Measurements from ENCODE around the gene WIPF2.
A peak's percentile ranks its signal among the peaks of the same experiment; 100 is the strongest.
"Not testable (repeated sequence)": the region's sequence is repeated elsewhere in the genome, so short reads cannot be mapped to it uniquely, and the experiment has no call there.

The WIPF2 gene

GRCh38 chr17:40209404-40210093 lies 9.6 kb upstream of the WIPF2 start:
- no peaks in the 10 kb centered on the region for H3K27me3 Mint-ChIP-seq
- H3K4me3 Mint-ChIP-seq = no peak overlapping the region
- H3K36me3 Mint-ChIP-seq = no peaks in the 10 kb centered on the region
- H3K9me3 Mint-ChIP-seq = no peaks in the 10 kb centered on the region
- DNase-seq (no peak), ATAC-seq (replicated peaks) (no peak)
- H3K27ac Mint-ChIP-seq = no peak overlapping the region
- H3K4me1 Mint-ChIP-seq = no peaks in the 10 kb centered on the region

- peaks cover 12 to 16% of the 10 kb centered on the region in 2 donors for H3K4me1 Mint-ChIP-seq
- not testable (repeated sequence) for H3K36me3 Mint-ChIP-seq; H3K9me3 Mint-ChIP-seq; DNase-seq; H3K4me3 Mint-ChIP-seq; H3K27ac Mint-ChIP-seq; ATAC-seq (replicated peaks); H3K27me3 Mint-ChIP-seq
Measured at GRCh38 chr17:40213914-40214313, 5.2 kb upstream of the WIPF2 start.

DNA sequence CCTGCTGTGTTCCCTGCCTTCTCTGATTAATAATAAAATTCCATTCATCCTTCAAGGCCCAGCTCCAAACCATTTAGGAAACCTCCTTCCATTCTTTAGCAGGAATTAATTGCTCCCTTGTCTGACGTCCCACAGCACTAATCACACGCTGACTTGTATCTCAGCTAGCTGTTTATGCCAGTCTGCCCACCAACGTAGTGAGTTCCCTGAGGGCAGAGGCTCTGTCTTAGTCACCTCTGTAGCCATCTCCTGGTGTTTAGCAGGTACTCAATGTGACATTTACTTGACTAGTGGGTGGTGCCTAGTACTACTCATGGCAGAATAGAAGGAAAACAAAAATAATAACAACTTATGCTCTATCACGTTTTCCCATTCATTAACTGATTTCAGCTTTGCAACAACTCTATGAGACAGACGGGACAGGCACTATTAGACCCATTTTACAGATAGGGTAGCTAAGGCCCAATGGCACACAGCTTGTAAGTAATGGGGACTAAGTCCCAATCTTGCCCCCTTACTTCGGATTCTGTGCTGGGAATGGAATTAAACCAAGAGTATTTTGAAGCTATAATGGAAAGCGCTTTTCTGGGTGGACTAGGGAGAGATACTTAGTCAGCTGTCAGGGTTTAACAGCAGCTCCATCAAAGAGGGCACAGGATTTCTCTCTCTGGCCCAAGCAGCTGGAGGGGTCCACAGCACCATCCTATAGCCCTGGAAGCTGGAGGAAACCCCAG lies 931 bp upstream of the WIPF2 start:
- ATAC-seq (replicated peaks) = peak in 1 of 2 donors; percentile 42
- Mint-ChIP-seq H3K36me3 (peaks cover 0 to 4% of the 10 kb centered on the region in 2 donors), H3K27ac (peak overlapping the region; percentile 99), H3K9me3 (no peaks in the 10 kb centered on the region), H3K27me3 (no peaks in the 10 kb centered on the region), H3K4me3 (peak overlapping the region; percentile 91 to 94), H3K4me1 (peaks cover 25 to 35% of the 10 kb centered on the region in 2 donors)
- DNase-seq = no peak

DNA sequence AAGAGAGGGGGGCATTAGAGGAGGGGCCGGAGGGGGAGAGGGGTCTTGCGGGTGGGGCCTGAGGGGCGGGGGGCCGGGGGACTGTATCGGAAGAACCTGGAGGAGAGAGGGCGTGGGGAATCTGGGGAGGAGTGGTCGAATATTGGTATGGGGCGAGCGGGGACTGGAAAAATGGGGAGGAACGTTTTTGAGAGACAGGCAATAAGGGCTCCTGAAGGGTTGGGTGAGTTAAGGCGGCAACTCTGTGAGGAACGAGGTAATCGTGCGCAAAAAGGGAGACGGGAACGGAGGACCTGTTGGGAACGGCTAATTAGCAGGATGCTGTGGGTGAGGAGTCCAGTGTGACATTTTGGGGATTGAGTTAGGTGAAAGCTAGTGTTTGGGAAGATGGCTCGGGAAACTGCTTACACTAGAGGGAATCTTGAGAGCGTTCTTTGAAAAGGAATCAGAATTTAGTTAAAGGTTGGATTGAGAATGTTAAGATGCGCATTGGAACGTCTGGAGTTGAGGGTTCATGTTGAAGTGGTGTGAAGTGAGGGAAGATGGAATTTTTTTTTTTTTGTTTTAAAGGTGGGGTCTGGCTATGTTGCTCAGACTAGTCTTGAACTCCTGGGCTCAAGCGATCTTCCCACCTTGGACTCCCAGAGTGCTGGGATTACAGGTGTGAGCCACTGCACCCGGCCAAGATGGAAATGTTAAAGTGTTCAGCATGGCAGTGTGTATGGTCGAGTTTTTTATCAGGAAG lies 662 bp downstream of the WIPF2 start:
- peak overlapping the region; percentile 91 to 94 for H3K4me3 Mint-ChIP-seq
- no peaks in the 10 kb centered on the region for H3K9me3 Mint-ChIP-seq
- peaks cover 30 to 45% of the 10 kb centered on the region in 2 donors for H3K4me1 Mint-ChIP-seq
- peak overlapping the region; percentile 90 for H3K27ac Mint-ChIP-seq
- peaks cover 4 to 11% of the 10 kb centered on the region in 2 donors for H3K36me3 Mint-ChIP-seq
- no peaks in the 10 kb centered on the region for H3K27me3 Mint-ChIP-seq
- ATAC-seq (replicated peaks) (peak; percentile 22 to 23), DNase-seq (peak; percentile 7)

- Mint-ChIP-seq H3K4me1 (peaks cover 22 to 41% of the 10 kb centered on the region in 2 donors), H3K9me3 (no peaks in the 10 kb centered on the region), H3K27me3 (no peaks in the 10 kb centered on the region), H3K36me3 (peaks cover 14 to 25% of the 10 kb centered on the region in 2 donors), H3K4me3 (no peak overlapping the region), H3K27ac (peak overlapping the region; percentile 47)
- ATAC-seq (replicated peaks) (no peak), DNase-seq (no peak)
Measured at GRCh38 chr17:40224718-40225550, 5.8 kb downstream of the WIPF2 start.

- H3K27me3 Mint-ChIP-seq; H3K27ac Mint-ChIP-seq; H3K4me3 Mint-ChIP-seq; H3K9me3 Mint-ChIP-seq; ATAC-seq (replicated peaks); DNase-seq: not testable (repeated sequence)
- peaks cover 17 to 33% of the 10 kb centered on the region in 2 donors for H3K36me3 Mint-ChIP-seq
- H3K4me1 Mint-ChIP-seq = peaks cover 16 to 37% of the 10 kb centered on the region in 2 donors
Measured at GRCh38 chr17:40229146-40229545, 10.0 kb downstream of the WIPF2 start.

DNA sequence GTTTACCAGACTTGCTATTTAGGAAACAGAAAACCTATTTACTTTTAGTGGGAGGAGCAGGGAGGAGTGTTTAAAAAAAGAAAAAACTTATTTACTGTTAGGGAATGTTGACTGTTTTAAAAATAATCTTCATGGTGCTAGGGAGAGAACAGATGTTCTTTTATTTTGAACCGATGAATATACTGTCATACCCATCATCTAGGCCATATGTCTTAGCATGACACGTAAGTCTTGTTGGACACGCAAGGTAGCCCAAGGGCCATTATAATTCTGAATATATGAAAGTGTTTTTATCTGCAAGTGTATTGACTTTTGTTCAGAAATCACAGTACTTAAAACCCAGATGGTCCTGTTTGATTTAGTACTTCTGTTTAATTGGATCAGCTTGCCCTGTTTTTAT lies 11.6 kb downstream of the WIPF2 start:
- Mint-ChIP-seq H3K27ac (no peak overlapping the region), H3K36me3 (peaks cover 14 to 38% of the 10 kb centered on the region in 2 donors), H3K4me1 (peaks cover 12 to 32% of the 10 kb centered on the region in 2 donors), H3K4me3 (no peak overlapping the region), H3K9me3 (no peaks in the 10 kb centered on the region), H3K27me3 (no peaks in the 10 kb centered on the region)
- DNase-seq = no peak
- no peak for ATAC-seq (replicated peaks)

GRCh38 chr17:40231928-40232327 lies 12.8 kb downstream of the WIPF2 start:
- H3K4me1 Mint-ChIP-seq = peaks cover 12 to 31% of the 10 kb centered on the region in 2 donors
- not testable (repeated sequence) for H3K4me3 Mint-ChIP-seq; DNase-seq; ATAC-seq (replicated peaks); H3K9me3 Mint-ChIP-seq; H3K27me3 Mint-ChIP-seq; H3K27ac Mint-ChIP-seq
- H3K36me3 Mint-ChIP-seq = peaks cover 14 to 38% of the 10 kb centered on the region in 2 donors

DNA sequence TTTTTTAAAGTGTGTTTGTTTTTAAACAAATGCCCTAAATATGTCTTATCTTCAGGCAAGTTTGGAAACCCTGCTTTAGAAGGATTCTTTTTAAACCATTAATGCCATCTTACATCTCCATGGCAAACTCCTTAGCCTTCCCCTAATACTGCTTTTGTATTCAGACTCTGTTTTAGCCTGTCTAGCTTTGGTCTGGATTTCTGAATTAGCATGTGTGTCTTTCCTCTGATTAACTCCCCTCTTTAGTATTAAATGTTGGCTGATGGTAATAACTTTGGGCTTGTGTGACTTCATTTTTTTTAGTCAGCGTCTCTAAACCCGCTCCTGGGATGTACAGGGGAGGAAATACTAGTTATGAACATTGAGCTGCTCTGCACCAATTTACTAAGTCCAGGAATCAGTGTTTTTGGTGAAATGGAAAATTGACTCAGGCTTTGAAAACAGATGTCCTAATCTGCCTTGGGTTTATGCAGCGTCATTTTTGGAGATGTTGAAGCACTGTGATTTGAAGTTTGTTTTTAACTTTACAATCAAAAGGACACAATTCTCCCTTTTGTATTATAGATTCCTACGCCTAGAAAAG lies 22.2 kb downstream of the WIPF2 start:
- H3K9me3 Mint-ChIP-seq = no peaks in the 10 kb centered on the region
- ATAC-seq (replicated peaks) (no peak), DNase-seq (no peak)
- no peak overlapping the region for H3K27ac Mint-ChIP-seq
- H3K4me1 Mint-ChIP-seq = peaks cover 11 to 23% of the 10 kb centered on the region in 2 donors
- H3K4me3 Mint-ChIP-seq = no peak overlapping the region
- H3K27me3 Mint-ChIP-seq = no peaks in the 10 kb centered on the region
- H3K36me3 Mint-ChIP-seq = peaks cover 4 to 8% of the 10 kb centered on the region in 2 donors

- H3K27ac Mint-ChIP-seq = no peak overlapping the region
- H3K27me3 Mint-ChIP-seq = no peaks in the 10 kb centered on the region
- H3K4me3 Mint-ChIP-seq = no peak overlapping the region
- peaks cover 11 to 23% of the 10 kb centered on the region in 2 donors for H3K4me1 Mint-ChIP-seq
- ATAC-seq (replicated peaks) (no peak), DNase-seq (no peak)
- H3K9me3 Mint-ChIP-seq = no peaks in the 10 kb centered on the region
- H3K36me3 Mint-ChIP-seq = peaks cover 2 to 3% of the 10 kb centered on the region in 2 donors
Measured at GRCh38 chr17:40242774-40243173, 23.7 kb downstream of the WIPF2 start.

DNA sequence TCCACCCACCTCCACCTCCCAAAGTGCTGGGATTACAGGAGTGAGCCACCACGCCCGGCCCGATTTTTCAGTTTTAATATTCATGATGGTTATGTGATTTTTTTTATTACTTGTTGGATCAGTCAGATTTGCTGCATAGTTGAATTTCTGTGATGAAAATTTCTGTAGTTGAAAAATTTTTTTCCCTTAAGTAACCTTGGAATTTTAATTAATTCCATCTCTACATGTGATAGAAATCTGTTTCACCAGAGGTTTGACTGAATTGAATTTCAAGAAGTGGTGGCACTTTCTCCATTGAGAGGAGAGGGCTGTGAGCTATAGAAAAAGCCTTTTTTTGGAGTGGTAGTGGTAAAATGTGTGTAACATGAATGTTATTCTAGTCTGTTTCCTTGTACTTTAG lies 24.7 kb downstream of the WIPF2 start:
- peaks cover 2 to 3% of the 10 kb centered on the region in 2 donors for H3K36me3 Mint-ChIP-seq
- ATAC-seq (replicated peaks) (no peak), DNase-seq (no peak)
- no peak overlapping the region for H3K4me3 Mint-ChIP-seq
- peaks cover 12 to 23% of the 10 kb centered on the region in 2 donors for H3K4me1 Mint-ChIP-seq
- H3K27me3 Mint-ChIP-seq = no peaks in the 10 kb centered on the region
- no peaks in the 10 kb centered on the region for H3K9me3 Mint-ChIP-seq
- H3K27ac Mint-ChIP-seq = no peak overlapping the region

DNA sequence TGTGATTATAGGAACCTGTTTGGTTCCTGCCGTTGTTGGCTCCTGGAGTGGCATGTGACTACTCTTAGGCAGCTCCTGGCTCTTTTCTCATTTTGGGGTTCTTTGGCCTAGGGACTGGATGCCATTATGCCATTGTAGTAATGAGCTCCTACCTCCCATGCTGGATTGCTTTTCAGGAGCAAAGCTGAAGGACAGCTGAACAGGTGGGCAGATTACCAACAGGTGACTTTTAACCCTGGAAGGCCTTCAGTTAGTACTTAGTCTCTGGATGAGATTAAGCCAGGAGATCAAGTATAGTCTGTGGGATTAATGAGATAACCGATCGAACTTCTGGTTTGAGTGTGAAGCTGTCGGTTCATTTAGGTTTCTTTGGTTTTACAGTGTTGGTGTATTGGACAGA lies 25.2 kb downstream of the WIPF2 start:
- Mint-ChIP-seq H3K27ac (peak overlapping the region; percentile 37), H3K9me3 (no peaks in the 10 kb centered on the region)
- ATAC-seq (replicated peaks) = no peak

DNA sequence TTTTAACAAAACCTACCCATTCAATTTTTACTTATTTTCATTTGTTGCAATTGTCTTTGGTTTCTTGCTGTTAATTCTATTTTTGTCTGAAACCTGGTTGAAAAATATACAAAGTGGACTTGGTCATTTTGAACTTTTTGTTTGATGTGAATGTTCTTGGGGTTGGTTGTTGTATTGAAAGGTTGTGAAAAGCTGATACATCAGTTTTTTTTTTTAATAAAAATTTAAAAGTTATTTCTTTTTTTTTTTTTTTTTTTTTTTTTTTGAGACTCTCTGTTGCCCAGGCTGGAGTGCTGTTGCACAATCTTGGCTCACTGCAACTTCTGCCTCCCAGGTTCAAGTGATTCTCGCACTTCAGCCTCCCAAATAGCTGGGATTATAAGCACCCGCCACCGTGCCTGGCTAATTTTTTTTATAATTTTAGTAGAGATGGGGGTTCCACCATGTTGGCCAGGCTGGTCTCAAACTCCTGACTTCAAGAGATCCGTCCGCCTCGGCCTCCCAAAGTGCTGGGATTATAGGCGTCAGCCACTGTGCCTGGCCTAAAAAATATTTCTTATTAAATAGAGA lies 28.9 kb downstream of the WIPF2 start:
- Mint-ChIP-seq H3K9me3 (no peaks in the 10 kb centered on the region), H3K4me3 (no peak overlapping the region), H3K27ac (no peak overlapping the region)

More for the DNA sequence above, 25.2 kb downstream of the WIPF2 start:
- no peak for DNase-seq
- H3K4me1 Mint-ChIP-seq = peaks cover 12 to 23% of the 10 kb centered on the region in 2 donors
- no peaks in the 10 kb centered on the region for H3K27me3 Mint-ChIP-seq
- peaks cover 3 to 4% of the 10 kb centered on the region in 2 donors for H3K36me3 Mint-ChIP-seq
- no peak overlapping the region for H3K4me3 Mint-ChIP-seq

More for the DNA sequence above, 28.9 kb downstream of the WIPF2 start:
- DNase-seq (no peak), ATAC-seq (replicated peaks) (no peak)
- H3K27me3 Mint-ChIP-seq = no peaks in the 10 kb centered on the region
- peaks cover 5 to 20% of the 10 kb centered on the region in 2 donors for H3K4me1 Mint-ChIP-seq
- H3K36me3 Mint-ChIP-seq = peaks cover 0 to 4% of the 10 kb centered on the region in 2 donors
